HepG2 (cell line): ENCODE data around the gene IFI30. TPM values are rescaled to one million over a fixed set of nuclear protein-coding genes. Genes with fewer than 3 reads are reported as not detected.

ENCODE experiments used
- ATF7 ChIP-seq, 2 experiments: fragments of 450-650 bp in 1 of 2; sonication (generic) in 1 of 2; formaldehyde crosslinking in 1 of 2; IDR thresholded peaks; 2 replicates each; pipeline versions ENCODE4 v1.4.0 to v1.6.1; 2016 to 2020; ENCODE audit warnings: antibody characterized with exemption in 1 of 2, mild to moderate bottlenecking in 1 of 2, missing genetic modification reagents in 1 of 2
- CAMTA2 ChIP-seq: sonication (generic); formaldehyde crosslinking; IDR thresholded peaks from 2 replicates; pipeline ENCODE4 v1.4.0; 2020; ENCODE audit warnings: mild to moderate bottlenecking, missing genetic modification reagents, borderline replicate concordance
- CEBPZ ChIP-seq: IDR thresholded peaks from 2 replicates; pipeline ENCODE4 v1.6.1; 2012; ENCODE audit warnings: low read length, improper control_type of control experiment
- GRHL1 ChIP-seq: sonication (generic); formaldehyde crosslinking; conservative IDR thresholded peaks from 2 replicates; pipeline ENCODE4 v1.8.0; 2022; ENCODE audit warnings: missing genetic modification reagents
- HDAC1 ChIP-seq: sonication (generic); formaldehyde crosslinking; IDR thresholded peaks from 2 replicates; pipeline ENCODE4 v1.5.1; 2020; ENCODE audit warnings: mild to moderate bottlenecking, missing genetic modification reagents
- HNRNPL ChIP-seq: fragments of 200-400 bp; formaldehyde crosslinking; IDR thresholded peaks from 2 replicates; pipeline ENCODE4 v1.6.1; 2017; ENCODE audit warnings: mild to moderate bottlenecking, low read depth, low read length
- JUND ChIP-seq: sonication (generic); formaldehyde crosslinking; IDR thresholded peaks from 2 replicates; pipeline ENCODE4 v1.8.0; 2022; ENCODE audit warnings: mild to moderate bottlenecking, missing genetic modification reagents
- KDM4B ChIP-seq: sonication (generic); formaldehyde crosslinking; IDR thresholded peaks from 2 replicates; pipeline ENCODE4 v1.4.0; 2020; ENCODE audit warnings: missing genetic modification reagents
- LCORL ChIP-seq, 2 experiments: fragments of 450-650 bp in 1 of 2; sonication (generic) in 1 of 2; formaldehyde crosslinking in 1 of 2; IDR thresholded peaks; 2 replicates each; pipeline versions ENCODE4 v1.5.0 to v1.6.1; 2017 to 2020; ENCODE audit warnings: antibody characterized with exemption in 1 of 2, missing genetic modification reagents in 1 of 2
- MED1 ChIP-seq: sonication (generic); formaldehyde crosslinking; IDR thresholded peaks from 2 replicates; pipeline ENCODE4 v1.4.0; 2020; ENCODE audit warnings: missing genetic modification reagents
- NFIB ChIP-seq: sonication (generic); formaldehyde crosslinking; IDR thresholded peaks from 2 replicates; pipeline ENCODE4 v1.9.0; 2021; ENCODE audit warnings: missing genetic modification reagents, mild to moderate bottlenecking, borderline replicate concordance
- PLRG1 ChIP-seq: fragments of 450-650 bp; conservative IDR thresholded peaks from 2 replicates; pipeline ENCODE4 v1.6.1; 2016
- RAD21 ChIP-seq: fragments of 450-650 bp; formaldehyde crosslinking; IDR thresholded peaks from 2 replicates; pipeline ENCODE4 v1.5.0; 2020; ENCODE audit warnings: mild to moderate bottlenecking
- SOX5 ChIP-seq: IDR thresholded peaks from 2 replicates; pipeline ENCODE4 v1.6.1; 2016; ENCODE audit warnings: borderline replicate concordance
- TRIM24 ChIP-seq: sonication (generic); formaldehyde crosslinking; IDR thresholded peaks from 2 replicates; pipeline ENCODE4 v1.8.0; 2022; ENCODE audit warnings: mild to moderate bottlenecking, missing genetic modification reagents
- ZFP37 ChIP-seq: sonication (generic); formaldehyde crosslinking; IDR thresholded peaks from 2 replicates; pipeline ENCODE4 v1.4.0; 2020; ENCODE audit warnings: missing genetic modification reagents, borderline replicate concordance
- ZGPAT ChIP-seq: IDR thresholded peaks from 2 replicates; pipeline ENCODE4 v1.6.1; 2016; ENCODE audit warnings: mild to moderate bottlenecking
- ZNF382 ChIP-seq: sonication (generic); formaldehyde crosslinking; IDR thresholded peaks from 2 replicates; pipeline ENCODE4 v1.5.0; 2020; ENCODE audit warnings: missing genetic modification reagents, mild to moderate bottlenecking, borderline replicate concordance
- ZNF800 ChIP-seq: sonication (generic); formaldehyde crosslinking; IDR thresholded peaks from 2 replicates; pipeline ENCODE4 v1.4.0; 2020; ENCODE audit warnings: missing genetic modification reagents
- ZNF841 ChIP-seq: sonication (generic); formaldehyde crosslinking; IDR thresholded peaks from 2 replicates; pipeline ENCODE4 v1.8.1; 2023; ENCODE audit warnings: missing genetic modification reagents, borderline replicate concordance
- polyA plus RNA-seq, 8 experiments: library from polyadenylated mRNA; depleted of rRNA in 3 of 8; stranded (reverse) in 7 of 8; unstranded in 1 of 8; fragments of >200 nt; fragmentation: Illumina TruSeq in 4 of 8; extraction: Trizol in 4 of 8; gene quantifications; 2 replicates each; pipeline versions ENCODE4 v1.2.1 to v1.2.3, GENCODE V29; 2011 to 2016; ENCODE audit warnings: low read depth in 4 of 8, missing spikeins in 1 of 8, mixed read lengths in 1 of 8; ENCODE audit not compliant: insufficient read depth in 1 of 8
- total RNA-seq, 5 experiments: library from RNA; depleted of rRNA; stranded (reverse); fragments of >200 nt; fragmentation: Illumina TruSeq; extraction: Trizol; gene quantifications; 2 replicates each; pipeline ENCODE4 v1.2.3, GENCODE V29; 2016; ENCODE audit warnings: low read depth in 1 of 5

IFI30 gene
- total and polyA plus RNA-seq, 2 of the 13 experiments (the other 11 are each of a cell fraction or from before 2014, with no cell fraction given), result 25.0 to 79.4 TPM

- TF ChIP-seq CEBPZ (no peak), HNRNPL (0 out of 2 replicates have a peak, but pooled peaks have one; percentile 71), ZNF800 (CRISPR knock-in tag) (peak; percentile 73; the same call in 1 of the 2 replicates), LCORL (IDR thresholded peaks at IDR 0.05) (no peak), LCORL (CRISPR knock-in tag; IDR thresholded peaks at IDR 0.05) (peak; percentile 72), GRHL1 (CRISPR knock-in tag) (no peak), MED1 (CRISPR knock-in tag) (peak; percentile 56), RAD21 (CRISPR knock-in tag) (0 out of 2 replicates have a peak, but pooled peaks have one; percentile 35), PLRG1 (no peak), ATF7 (IDR thresholded peaks at IDR 0.05) (no peak), ATF7 (CRISPR knock-in tag; IDR thresholded peaks at IDR 0.05) (no peak), KDM4B (CRISPR knock-in tag) (peak; percentile 73; the same call in 1 of the 2 replicates), SOX5 (CRISPR knock-in tag) (no peak), CAMTA2 (no peak), ZNF841 (CRISPR knock-in tag) (no peak), ZNF382 (CRISPR knock-in tag) (no peak), HDAC1 (peak; percentile 29), NFIB (CRISPR knock-in tag) (0 out of 2 replicates have a peak, but pooled peaks have one; percentile 10), ZFP37 (CRISPR knock-in tag) (peak; percentile 37; the same call in 1 of the 2 replicates), ZGPAT (CRISPR knock-in tag) (peak; percentile 57; the same call in 1 of the 2 replicates), JUND (CRISPR knock-in tag) (no peak), TRIM24 (no peak)
Observed at GRCh38 chr19:18173572-18174288, at the start of gene IFI30 (continued).
